HS-5 (cell line): ENCODE results near the gene RBMS3.
"Not testable (repeated sequence)": the region's sequence is repeated elsewhere in the genome, so short reads cannot be mapped to it uniquely, and the experiment has no call there.

Experiments used
- DNase-seq: peaks from one replicate; pipeline ENCODE4 v3.0.0-alpha.2; 2012; ENCODE audit warnings: low read depth

The RBMS3 gene

GRCh38 chr3:29430558-29430971 lies 149.7 kb downstream of the RBMS3 start:
- DNase-seq, result peak; percentile 15

- no peak for DNase-seq
Measured at GRCh38 chr3:29436612-29437323, 155.9 kb downstream of the RBMS3 start.

- no peak for DNase-seq
Measured at GRCh38 chr3:29438580-29438979, 157.7 kb downstream of the RBMS3 start.

- DNase-seq, result no peak
Measured at GRCh38 chr3:29440413-29441305, 159.8 kb downstream of the RBMS3 start.

- DNase-seq, result no peak
Measured at GRCh38 chr3:29441422-29441821, 160.6 kb downstream of the RBMS3 start.

GRCh38 chr3:29447946-29448627 lies 167.2 kb downstream of the RBMS3 start:
- no peak for DNase-seq

GRCh38 chr3:29451920-29452319 lies 171.0 kb downstream of the RBMS3 start:
- no peak for DNase-seq

GRCh38 chr3:29452934-29453283 lies 172.0 kb downstream of the RBMS3 start:
- DNase-seq, result no peak

GRCh38 chr3:29453284-29454001 lies 172.6 kb downstream of the RBMS3 start:
- no peak for DNase-seq

- DNase-seq, result no peak
Measured at GRCh38 chr3:29454161-29454611, 173.3 kb downstream of the RBMS3 start.

GRCh38 chr3:29456901-29457300 lies 176.0 kb downstream of the RBMS3 start:
- no peak for DNase-seq

- DNase-seq, result no peak
Measured at GRCh38 chr3:29463304-29463703, 182.4 kb downstream of the RBMS3 start.

- no peak for DNase-seq
Measured at GRCh38 chr3:29465836-29466235, 185.0 kb downstream of the RBMS3 start.

- no peak for DNase-seq
Measured at GRCh38 chr3:29466442-29466841, 185.6 kb downstream of the RBMS3 start.

- DNase-seq, result no peak
Measured at GRCh38 chr3:29468187-29468586, 187.3 kb downstream of the RBMS3 start.

- not testable (repeated sequence) for DNase-seq
Measured at GRCh38 chr3:29473481-29474170, 192.8 kb downstream of the RBMS3 start.

GRCh38 chr3:29475305-29475840 lies 194.5 kb downstream of the RBMS3 start:
- DNase-seq, result no peak

GRCh38 chr3:29475854-29476253 lies 195.0 kb downstream of the RBMS3 start:
- no peak for DNase-seq

- no peak for DNase-seq
Measured at GRCh38 chr3:29478611-29479010, 197.7 kb downstream of the RBMS3 start.

- no peak for DNase-seq
Measured at GRCh38 chr3:29481249-29481648, 200.4 kb downstream of the RBMS3 start.
